Measurements from ENCODE around the gene ITPRIP.

ITPRIP gene

GRCh38 chr10:104267721-104268404 is 70.4 kb downstream of the ITPRIP start:
- H3K36me3 ChIP-seq (ENCODE audit: low read depth) = peaks cover 53% of the 10 kb centered on the region
- no peaks in the 10 kb centered on the region for H3K4me1 ChIP-seq (ENCODE audit: insufficient read depth, poor library complexity, severe bottlenecking)
- no peak for TF ChIP-seq CTCF (IDR thresholded peaks at IDR 0.05; ENCODE audit: poor library complexity, severe bottlenecking)
- H3K27me3 ChIP-seq (ENCODE audit: insufficient read depth, poor library complexity, severe bottlenecking) = no peaks in the 10 kb centered on the region
- DNase-seq (ENCODE audit: low spot score) = no peak
- no peaks in the 10 kb centered on the region for H3K9me3 ChIP-seq (ENCODE audit: severe bottlenecking)
- peak overlapping the region; percentile 40 for H3K27ac ChIP-seq (ENCODE audit: poor library complexity, severe bottlenecking)
- ATAC-seq (ENCODE audit: low read depth) = no peak
- H3K4me3 ChIP-seq (ENCODE audit: severe bottlenecking) = peak overlapping the region; percentile 76

GRCh38 chr10:104264783-104265182 is 73.5 kb downstream of the ITPRIP start:
- Histone ChIP-seq H3K36me3 (ENCODE audit: low read depth) (peaks cover 84% of the 10 kb centered on the region), H3K4me1 (ENCODE audit: insufficient read depth, poor library complexity, severe bottlenecking) (peaks cover 18% of the 10 kb centered on the region), H3K27ac (ENCODE audit: poor library complexity, severe bottlenecking) (no peak overlapping the region), H3K4me3 (ENCODE audit: severe bottlenecking) (no peak overlapping the region), H3K27me3 (ENCODE audit: insufficient read depth, poor library complexity, severe bottlenecking) (no peaks in the 10 kb centered on the region), H3K9me3 (ENCODE audit: severe bottlenecking) (no peaks in the 10 kb centered on the region)
- DNase-seq (ENCODE audit: low spot score) (no peak), ATAC-seq (ENCODE audit: low read depth) (no peak)
- no peak for TF ChIP-seq CTCF (IDR thresholded peaks at IDR 0.05; ENCODE audit: poor library complexity, severe bottlenecking)

- ATAC-seq (ENCODE audit: low read depth) (no peak), DNase-seq (ENCODE audit: low spot score) (no peak)
- H3K36me3 ChIP-seq (ENCODE audit: low read depth) = peaks cover 97% of the 10 kb centered on the region
Observed at GRCh38 chr10:104262055-104262454, 76.2 kb downstream of the ITPRIP start.

GRCh38 chr10:104260775-104261115 is 77.5 kb downstream of the ITPRIP start:
- H3K27me3 ChIP-seq (ENCODE audit: insufficient read depth, poor library complexity, severe bottlenecking) = no peaks in the 10 kb centered on the region
- DNase-seq (ENCODE audit: low spot score) = no peak
- H3K9me3 ChIP-seq (ENCODE audit: severe bottlenecking) = no peaks in the 10 kb centered on the region
- peaks cover 94% of the 10 kb centered on the region for H3K36me3 ChIP-seq (ENCODE audit: low read depth)
- no peak overlapping the region for H3K4me3 ChIP-seq (ENCODE audit: severe bottlenecking)
- peaks cover 52% of the 10 kb centered on the region for H3K4me1 ChIP-seq (ENCODE audit: insufficient read depth, poor library complexity, severe bottlenecking)
- TF ChIP-seq CTCF (IDR thresholded peaks at IDR 0.05; ENCODE audit: poor library complexity, severe bottlenecking) = no peak
- peak; percentile 81 for ATAC-seq (ENCODE audit: low read depth)
- peak overlapping the region; percentile 90 for H3K27ac ChIP-seq (ENCODE audit: poor library complexity, severe bottlenecking)

More at GRCh38 chr10:104262055-104262454, 76.2 kb downstream of the ITPRIP start:
- peak overlapping the region; percentile 90 for H3K27ac ChIP-seq (ENCODE audit: poor library complexity, severe bottlenecking)
- H3K9me3 ChIP-seq (ENCODE audit: severe bottlenecking) = no peaks in the 10 kb centered on the region
- no peaks in the 10 kb centered on the region for H3K27me3 ChIP-seq (ENCODE audit: insufficient read depth, poor library complexity, severe bottlenecking)
- peaks cover 39% of the 10 kb centered on the region for H3K4me1 ChIP-seq (ENCODE audit: insufficient read depth, poor library complexity, severe bottlenecking)
- TF ChIP-seq CTCF (IDR thresholded peaks at IDR 0.05; ENCODE audit: poor library complexity, severe bottlenecking) = no peak
- H3K4me3 ChIP-seq (ENCODE audit: severe bottlenecking) = no peak overlapping the region

Measured in RWPE2 (cell line).